Neural progenitor cell (in vitro differentiated cells): Measurements from ENCODE around the gene HIGD2A.

Source experiments
- CTCF ChIP-seq: fragments of 200-600 bp; sonication (generic); IDR thresholded peaks from 2 replicates; pipeline ENCODE4 v1.5.1; 2017; ENCODE audit warnings: antibody characterized with exemption, mild to moderate bottlenecking
- EZH2 ChIP-seq: fragments of 200-600 bp; sonication (generic); IDR thresholded peaks from 2 replicates; pipeline ENCODE4 v1.6.1; 2017; ENCODE audit warnings: antibody characterized with exemption, mild to moderate bottlenecking, moderate library complexity

DNA sequence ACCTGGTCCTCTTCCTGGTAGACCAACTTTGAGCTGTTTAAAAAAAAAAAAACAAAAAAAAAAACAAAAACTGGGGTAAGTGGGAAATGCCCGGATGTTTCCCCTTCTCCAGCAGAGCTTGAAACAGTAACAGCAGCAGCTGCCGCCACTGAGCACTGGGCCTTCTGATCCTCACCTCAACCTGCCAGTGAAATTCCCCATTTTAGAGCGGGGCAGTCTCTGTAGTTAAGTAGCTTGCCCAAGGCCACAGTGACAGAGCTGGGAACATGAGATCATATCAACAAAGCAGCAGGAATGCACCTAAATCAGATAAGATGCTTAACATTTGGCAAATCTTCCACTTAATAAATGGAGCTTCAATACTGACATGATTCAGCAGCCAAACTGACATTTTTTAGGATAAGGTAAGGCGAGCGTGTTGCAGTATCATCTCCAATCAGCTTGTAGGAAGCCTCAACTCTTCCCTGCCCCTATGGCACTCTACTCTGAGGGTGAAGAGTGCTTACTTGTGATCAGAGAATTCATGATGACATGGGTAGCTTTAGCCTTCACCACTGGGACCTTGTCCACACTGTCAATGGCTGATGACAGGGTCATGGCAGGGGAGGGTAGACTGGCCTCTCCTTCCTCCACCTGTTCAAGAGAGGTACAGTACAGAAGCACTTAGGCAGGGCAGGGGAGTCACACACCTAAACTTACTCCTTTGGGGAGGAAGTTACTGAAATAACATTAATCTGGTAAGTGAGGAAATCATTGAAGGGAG lies 36.3 kb upstream of the HIGD2A start:
- no peak for TF ChIP-seq EZH2
- no peak for TF ChIP-seq CTCF
